ENCODE data around the gene GNAL.

The GNAL gene

GRCh38 chr18:11736656-11737055 is 47.6 kb downstream of the GNAL start:
- TF ChIP-seq MYC (IDR thresholded peaks at IDR 0.05; ENCODE audit: low read depth, low read length) = no peak
- no peak for TF ChIP-seq POLR2A (IDR thresholded peaks at IDR 0.05; ENCODE audit: extremely low read depth, insufficient read length)
- TF ChIP-seq CTCF (IDR thresholded peaks at IDR 0.05; ENCODE audit: low read depth, low read length) = no peak
- TF ChIP-seq MAX (IDR thresholded peaks at IDR 0.05; ENCODE audit: low read depth, low read length) = no peak
- no peak for DNase-seq (ENCODE audit: low read depth)
- no peak overlapping the region for H3K4me3 ChIP-seq (ENCODE audit: low read depth, low read length)

- no peak overlapping the region for H3K4me3 ChIP-seq (ENCODE audit: low read depth, low read length)
- TF ChIP-seq POLR2A (IDR thresholded peaks at IDR 0.05; ENCODE audit: extremely low read depth, insufficient read length) (no peak), CTCF (IDR thresholded peaks at IDR 0.05; ENCODE audit: low read depth, low read length) (no peak), MYC (IDR thresholded peaks at IDR 0.05; ENCODE audit: low read depth, low read length) (no peak), MAX (IDR thresholded peaks at IDR 0.05; ENCODE audit: low read depth, low read length) (no peak)
- no peak for DNase-seq (ENCODE audit: low read depth)
Measured at GRCh38 chr18:11739893-11740292, 50.8 kb downstream of the GNAL start.

GRCh38 chr18:11740461-11740860 is 51.4 kb downstream of the GNAL start:
- TF ChIP-seq MAX (IDR thresholded peaks at IDR 0.05; ENCODE audit: low read depth, low read length) = no peak
- TF ChIP-seq CTCF (IDR thresholded peaks at IDR 0.05; ENCODE audit: low read depth, low read length) = no peak
- no peak for TF ChIP-seq POLR2A (IDR thresholded peaks at IDR 0.05; ENCODE audit: extremely low read depth, insufficient read length)
- TF ChIP-seq MYC (IDR thresholded peaks at IDR 0.05; ENCODE audit: low read depth, low read length) = no peak
- no peak overlapping the region for H3K4me3 ChIP-seq (ENCODE audit: low read depth, low read length)
- DNase-seq (ENCODE audit: low read depth) = no peak

GRCh38 chr18:11741505-11742145 is 52.6 kb downstream of the GNAL start:
- peak; percentile 37 for DNase-seq (ENCODE audit: low read depth)
- no peak overlapping the region for H3K4me3 ChIP-seq (ENCODE audit: low read depth, low read length)
- TF ChIP-seq MAX (IDR thresholded peaks at IDR 0.05; ENCODE audit: low read depth, low read length) = no peak
- TF ChIP-seq MYC (IDR thresholded peaks at IDR 0.05; ENCODE audit: low read depth, low read length) = no peak
- peak; percentile 65 for TF ChIP-seq CTCF (IDR thresholded peaks at IDR 0.05; ENCODE audit: low read depth, low read length)
- TF ChIP-seq POLR2A (IDR thresholded peaks at IDR 0.05; ENCODE audit: extremely low read depth, insufficient read length) = no peak

- no peak for DNase-seq (ENCODE audit: low read depth)
- H3K4me3 ChIP-seq (ENCODE audit: low read depth, low read length) = no peak overlapping the region
- TF ChIP-seq CTCF (IDR thresholded peaks at IDR 0.05; ENCODE audit: low read depth, low read length) (no peak), POLR2A (IDR thresholded peaks at IDR 0.05; ENCODE audit: extremely low read depth, insufficient read length) (no peak), MAX (IDR thresholded peaks at IDR 0.05; ENCODE audit: low read depth, low read length) (no peak), MYC (IDR thresholded peaks at IDR 0.05; ENCODE audit: low read depth, low read length) (no peak)
Measured at GRCh38 chr18:11745521-11745920, 56.5 kb downstream of the GNAL start.

Measured in NB4 (cell line).